Measurements from ENCODE around the gene LRRC34. TPM values are rescaled to one million over a fixed set of nuclear protein-coding genes. Genes with fewer than 3 reads are reported as not detected.

LRRC34 gene
- total RNA-seq, 1 experiment from 2014 or later, result not detected

GRCh38 chr3:169792359-169792758 is 20.3 kb downstream of the LRRC34 start:
- peaks cover 5% of the 10 kb centered on the region for H3K36me3 ChIP-seq
- no peaks in the 10 kb centered on the region for H3K9me3 ChIP-seq (replicated peaks)

GRCh38 chr3:169790687-169791429 is 21.8 kb downstream of the LRRC34 start:
- Histone ChIP-seq H3K27ac (no peak overlapping the region), H3K9me3 (replicated peaks) (no peaks in the 10 kb centered on the region), H3K4me3 (no peak overlapping the region), H3K36me3 (peaks cover 20% of the 10 kb centered on the region), H3K27me3 (replicated peaks) (no peaks in the 10 kb centered on the region), H3K4me1 (replicated peaks) (no peaks in the 10 kb centered on the region)
- DNase-seq (ENCODE audit: low read depth in 1 of 2, low spot score in 2 of 2), result no peak

More at GRCh38 chr3:169792359-169792758, 20.3 kb downstream of the LRRC34 start:
- no peak overlapping the region for H3K27ac ChIP-seq
- H3K4me3 ChIP-seq, result no peak overlapping the region
- no peaks in the 10 kb centered on the region for H3K27me3 ChIP-seq (replicated peaks)
- DNase-seq (ENCODE audit: low read depth in 1 of 2, low spot score in 2 of 2), result no peak
- H3K4me1 ChIP-seq (replicated peaks), result no peaks in the 10 kb centered on the region

- Histone ChIP-seq H3K9me3 (replicated peaks) (no peaks in the 10 kb centered on the region), H3K36me3 (peaks cover 27% of the 10 kb centered on the region), H3K27ac (no peak overlapping the region), H3K27me3 (replicated peaks) (no peaks in the 10 kb centered on the region), H3K4me3 (no peak overlapping the region), H3K4me1 (replicated peaks) (no peaks in the 10 kb centered on the region)
- DNase-seq (ENCODE audit: low read depth in 1 of 2, low spot score in 2 of 2), result no peak
Measured at GRCh38 chr3:169790219-169790618, 22.5 kb downstream of the LRRC34 start.

- no peak for DNase-seq (ENCODE audit: low read depth in 1 of 2, low spot score in 2 of 2)
- Histone ChIP-seq H3K27ac (no peak overlapping the region), H3K4me1 (replicated peaks) (no peaks in the 10 kb centered on the region), H3K36me3 (peaks cover 46% of the 10 kb centered on the region), H3K4me3 (no peak overlapping the region), H3K9me3 (replicated peaks) (no peaks in the 10 kb centered on the region), H3K27me3 (replicated peaks) (no peaks in the 10 kb centered on the region)
Measured at GRCh38 chr3:169787791-169788190, 24.9 kb downstream of the LRRC34 start.

GRCh38 chr3:169787120-169787519 is 25.6 kb downstream of the LRRC34 start:
- no peaks in the 10 kb centered on the region for H3K4me1 ChIP-seq (replicated peaks)
- peaks cover 53% of the 10 kb centered on the region for H3K36me3 ChIP-seq
- no peak for DNase-seq (ENCODE audit: low read depth in 1 of 2, low spot score in 2 of 2)
- no peaks in the 10 kb centered on the region for H3K27me3 ChIP-seq (replicated peaks)
- no peak overlapping the region for H3K27ac ChIP-seq
- no peak overlapping the region for H3K4me3 ChIP-seq
- no peaks in the 10 kb centered on the region for H3K9me3 ChIP-seq (replicated peaks)

- H3K36me3 ChIP-seq, result peaks cover 89% of the 10 kb centered on the region
- no peaks in the 10 kb centered on the region for H3K4me1 ChIP-seq (replicated peaks)
- no peaks in the 10 kb centered on the region for H3K27me3 ChIP-seq (replicated peaks)
- no peak overlapping the region for H3K27ac ChIP-seq
- no peak overlapping the region for H3K4me3 ChIP-seq
- no peaks in the 10 kb centered on the region for H3K9me3 ChIP-seq (replicated peaks)
- DNase-seq (ENCODE audit: low read depth in 1 of 2, low spot score in 2 of 2), result no peak
Measured at GRCh38 chr3:169781209-169781855, 31.4 kb downstream of the LRRC34 start.

GRCh38 chr3:169780742-169781141 is 32.0 kb downstream of the LRRC34 start:
- Histone ChIP-seq H3K36me3 (peaks cover 89% of the 10 kb centered on the region), H3K4me1 (replicated peaks) (no peaks in the 10 kb centered on the region), H3K9me3 (replicated peaks) (no peaks in the 10 kb centered on the region), H3K4me3 (no peak overlapping the region), H3K27ac (no peak overlapping the region), H3K27me3 (replicated peaks) (no peaks in the 10 kb centered on the region)
- no peak for DNase-seq (ENCODE audit: low read depth in 1 of 2, low spot score in 2 of 2)

GRCh38 chr3:169777822-169778221 is 34.9 kb downstream of the LRRC34 start:
- H3K4me1 ChIP-seq (replicated peaks), result peaks cover 6% of the 10 kb centered on the region
- peaks cover 89% of the 10 kb centered on the region for H3K36me3 ChIP-seq
- H3K9me3 ChIP-seq (replicated peaks), result no peaks in the 10 kb centered on the region
- no peaks in the 10 kb centered on the region for H3K27me3 ChIP-seq (replicated peaks)
- no peak overlapping the region for H3K27ac ChIP-seq
- H3K4me3 ChIP-seq, result no peak overlapping the region
- no peak for DNase-seq (ENCODE audit: low read depth in 1 of 2, low spot score in 2 of 2)

- no peaks in the 10 kb centered on the region for H3K9me3 ChIP-seq (replicated peaks)
- peaks cover 6% of the 10 kb centered on the region for H3K4me1 ChIP-seq (replicated peaks)
- peaks cover 56% of the 10 kb centered on the region for H3K36me3 ChIP-seq
- no peaks in the 10 kb centered on the region for H3K27me3 ChIP-seq (replicated peaks)
- peak overlapping the region; percentile 84 for H3K4me3 ChIP-seq
- no peak for DNase-seq (ENCODE audit: low read depth in 1 of 2, low spot score in 2 of 2)
- H3K27ac ChIP-seq, result no peak overlapping the region
Measured at GRCh38 chr3:169774186-169774585, 38.5 kb downstream of the LRRC34 start.

- Histone ChIP-seq H3K36me3 (peaks cover 46% of the 10 kb centered on the region), H3K4me3 (peak within 1 kb of the TSS; percentile 84), H3K27ac (peak within 1 kb of the TSS; percentile 93), H3K27me3 (replicated peaks) (no peaks in the 10 kb centered on the region), H3K4me1 (replicated peaks) (peaks cover 6% of the 10 kb centered on the region), H3K9me3 (replicated peaks) (no peaks in the 10 kb centered on the region)
- DNase-seq (ENCODE audit: low read depth in 1 of 2, low spot score in 2 of 2), result peak; percentile 87 to 95
Measured at GRCh38 chr3:169772897-169773816, 39.5 kb downstream of the LRRC34 start, which contains the start of gene MYNN. Gene MYNN (plus strand): TSS chr3:169773396. CDS start chr3:169774296, 900 bp downstream.

- H3K27ac ChIP-seq, result peak overlapping the region; percentile 93
- H3K9me3 ChIP-seq (replicated peaks), result no peaks in the 10 kb centered on the region
- H3K4me3 ChIP-seq, result peak overlapping the region; percentile 84
- no peaks in the 10 kb centered on the region for H3K27me3 ChIP-seq (replicated peaks)
- H3K36me3 ChIP-seq, result peaks cover 40% of the 10 kb centered on the region
- DNase-seq (ENCODE audit: low read depth in 1 of 2, low spot score in 2 of 2), result peak; percentile 66 to 87
- H3K4me1 ChIP-seq (replicated peaks), result peaks cover 6% of the 10 kb centered on the region
Measured at GRCh38 chr3:169772305-169772896, 40.3 kb downstream of the LRRC34 start.

GRCh38 chr3:169771497-169772304 is 41.0 kb downstream of the LRRC34 start:
- Histone ChIP-seq H3K27ac (peak overlapping the region; percentile 93; the same call in 1 of the 2 replicates), H3K4me3 (peak overlapping the region; percentile 84), H3K27me3 (replicated peaks) (no peaks in the 10 kb centered on the region), H3K4me1 (replicated peaks) (peaks cover 6% of the 10 kb centered on the region), H3K9me3 (replicated peaks) (no peaks in the 10 kb centered on the region), H3K36me3 (peaks cover 33% of the 10 kb centered on the region)
- peak; percentile 52 to 90 for DNase-seq (ENCODE audit: low read depth in 1 of 2, low spot score in 2 of 2)

Measured in SJSA1 (cell line).